SK-N-DZ (cell line): ENCODE measurements around the gene REC114.

Experiments used
- DNase-seq: peaks from one replicate; pipeline ENCODE4 v3.0.0-alpha.2; 2015; ENCODE audit warnings: low spot score

Gene REC114

DNA sequence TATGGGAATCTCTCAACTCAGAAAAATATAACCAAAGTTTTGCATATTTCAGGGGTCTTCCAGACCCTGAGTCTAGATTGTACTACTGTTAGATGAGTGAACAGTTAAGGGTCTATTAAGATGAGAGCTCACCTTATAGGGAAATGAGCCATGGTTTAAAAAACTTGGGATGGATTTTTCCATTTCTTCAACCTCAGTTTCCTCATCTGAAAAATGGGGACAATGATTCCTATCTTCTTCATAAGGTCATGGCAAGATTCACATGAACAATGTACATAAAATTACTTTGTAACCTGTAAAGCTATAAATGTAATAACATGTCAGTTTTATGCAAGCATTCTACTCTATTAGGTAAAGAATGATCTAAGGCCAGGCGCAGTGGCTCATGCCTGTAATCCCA is 161.5 kb downstream of the REC114 start:
- no peak for DNase-seq

DNA sequence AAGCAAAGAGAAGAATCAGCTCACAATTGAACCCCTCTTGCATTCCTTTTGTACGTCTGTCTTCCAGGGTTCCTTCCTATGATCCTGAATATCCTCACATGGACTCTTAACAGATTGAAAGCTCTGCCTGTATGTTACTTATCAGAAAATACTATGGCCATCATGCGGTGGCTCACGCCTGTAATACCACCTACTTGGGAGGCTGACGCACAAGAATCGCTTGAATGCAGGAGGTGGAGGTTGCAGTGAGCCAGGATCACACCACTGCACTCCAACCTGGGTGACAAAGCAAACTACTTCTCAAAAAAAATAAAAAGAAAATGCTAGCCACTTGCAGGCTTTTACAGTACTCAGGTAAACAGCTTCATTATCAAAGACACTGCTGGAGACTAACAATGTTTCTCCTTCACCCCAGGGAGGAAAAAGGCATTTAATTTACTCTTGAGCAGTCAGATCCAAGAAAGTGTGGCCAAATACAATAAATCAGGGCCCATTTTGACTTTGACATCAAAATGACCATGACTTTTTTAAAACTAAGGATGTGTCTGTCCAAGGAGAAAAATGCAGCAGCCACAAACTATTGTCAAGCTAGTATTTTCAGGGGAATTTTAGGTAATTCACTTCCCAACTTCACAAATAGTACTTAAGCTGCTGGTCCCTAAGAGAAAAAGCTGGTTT is 162.9 kb downstream of the REC114 start:
- no peak for DNase-seq

DNA sequence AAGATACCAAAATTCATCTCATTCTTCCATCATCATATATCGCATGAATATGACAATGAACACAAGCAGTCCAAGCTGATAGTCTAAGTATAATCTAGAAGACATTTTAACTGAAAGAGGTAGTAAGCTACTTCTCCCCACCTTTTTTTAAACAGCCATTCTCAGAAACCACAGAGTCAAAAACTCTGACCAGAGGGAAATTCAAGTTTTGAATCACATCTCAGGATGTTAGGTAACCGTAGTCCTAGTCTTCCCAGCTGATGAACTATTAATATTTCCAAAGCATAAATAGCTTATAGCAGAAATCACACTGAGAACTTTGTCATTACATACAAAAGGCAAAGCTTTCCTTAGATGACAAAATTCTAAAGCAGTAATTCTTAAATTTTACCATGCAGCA is 164.4 kb downstream of the REC114 start:
- DNase-seq = no peak

DNA sequence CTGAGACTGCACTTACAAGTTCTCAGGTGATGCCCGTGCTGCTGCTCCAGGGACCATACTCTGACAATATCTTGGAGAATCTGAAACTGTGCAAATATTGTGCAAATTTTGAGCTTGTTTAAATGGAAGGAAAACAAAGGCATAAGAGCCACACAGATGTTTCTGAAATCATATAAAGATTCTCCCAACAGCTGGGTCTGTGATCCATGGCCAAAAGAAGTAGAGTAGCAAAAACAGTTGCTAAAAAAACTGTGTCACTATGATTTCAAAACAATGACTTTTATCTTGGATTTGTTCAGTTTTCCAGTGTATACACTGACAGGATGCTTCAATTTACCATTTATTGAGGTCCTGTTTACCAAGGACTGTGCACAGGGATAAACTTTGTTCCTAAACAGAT is 164.9 kb downstream of the REC114 start:
- no peak for DNase-seq

GRCh38 chr15:73608475-73608874 is 165.5 kb downstream of the REC114 start:
- DNase-seq = no peak

- DNase-seq = no peak
Measured at GRCh38 chr15:73608941-73609340, 166.0 kb downstream of the REC114 start.
